ENCODE measurements around the gene IQSEC1. TPM values are rescaled to one million over a fixed set of nuclear protein-coding genes. Genes with fewer than 3 reads are reported as not detected.

The IQSEC1 gene
- total RNA-seq, 1 experiment from 2014 or later, result 13.0 TPM

DNA sequence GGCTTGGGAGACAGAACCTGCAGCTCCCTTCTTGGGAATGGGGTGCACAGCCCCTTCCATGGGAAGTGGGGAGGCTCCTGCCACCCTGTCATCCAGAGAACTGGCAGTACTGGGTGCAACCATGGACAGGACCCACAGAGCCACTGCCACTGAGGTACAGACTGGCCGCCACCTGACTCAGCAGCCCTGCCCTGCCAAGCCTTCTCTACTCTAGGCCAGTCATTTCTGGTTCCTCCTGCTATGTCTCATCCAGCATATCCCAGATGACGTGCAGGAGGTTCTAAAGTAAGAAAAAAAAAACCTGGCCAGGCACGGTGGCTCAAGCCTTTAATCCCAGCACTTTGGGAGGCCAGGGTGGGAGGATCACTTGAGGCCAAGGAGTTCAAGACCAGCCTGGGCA lies 155.0 kb downstream of the IQSEC1 start:
- CTCF ChIA-PET, result no interaction called here

DNA sequence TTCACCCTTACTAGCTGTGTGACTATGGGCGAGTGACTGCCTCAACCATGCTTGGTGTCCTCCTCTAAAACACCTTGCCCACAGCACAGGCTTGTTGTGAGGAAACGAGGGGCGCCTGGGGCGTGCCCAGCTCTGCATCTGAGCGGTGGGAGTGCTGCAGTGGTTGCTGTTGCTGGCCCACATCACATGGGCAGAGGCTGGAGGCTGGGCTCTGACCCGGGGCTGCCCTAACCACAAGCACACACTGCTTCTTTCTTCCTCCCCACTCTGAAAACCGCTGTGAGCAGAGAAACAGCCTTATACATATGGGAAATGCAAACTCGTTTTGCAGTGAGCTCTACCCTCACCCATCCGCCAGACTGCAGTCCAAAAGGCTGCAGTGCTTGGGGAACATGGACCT lies 157.1 kb downstream of the IQSEC1 start:
- Histone ChIP-seq H3K36me3 (ENCODE audit: insufficient read depth, low read length, poor library complexity, severe bottlenecking) (no peaks in the 10 kb centered on the region), H3K4me3 (ENCODE audit: low read depth, low read length, poor library complexity, severe bottlenecking) (no peak overlapping the region), H3K9me3 (ENCODE audit: low read depth, low read length, poor library complexity, severe bottlenecking) (no peaks in the 10 kb centered on the region), H3K27ac (ENCODE audit: low read depth, low read length, poor library complexity, severe bottlenecking) (no peak overlapping the region), H3K27me3 (replicated peaks; ENCODE audit: insufficient read depth, low read depth, low read length, poor library complexity) (no peaks in the 10 kb centered on the region), H3K4me1 (ENCODE audit: insufficient read depth, low read length, poor library complexity, severe bottlenecking) (no peaks in the 10 kb centered on the region)
- BruUV-seq (replicated peaks), result no TSS peak
- ChIA-PET CTCF (no interaction called here), POLR2A (ENCODE audit: low non-redundant PET) (no interaction called here)
- DNase-seq (ENCODE audit: low spot score), result no peak
- no peak for TF ChIP-seq CTCF (conservative IDR thresholded peaks at IDR 0.05; ENCODE audit: low read depth, low read length)
- intact Hi-C loops (cut with micrococcal nuclease; ENCODE audit: unreplicated experiment), result no loop called here

More for the DNA sequence above, 155.0 kb downstream of the IQSEC1 start:
- BruUV-seq (replicated peaks), result no TSS peak
- TF ChIP-seq CTCF (conservative IDR thresholded peaks at IDR 0.05; ENCODE audit: low read depth, low read length), result no peak
- no peak for TF ChIP-seq EZH2 (IDR thresholded peaks at IDR 0.05; ENCODE audit: borderline replicate concordance, low read depth, low read length, poor library complexity, severe bottlenecking)
- Histone ChIP-seq H3K4me3 (ENCODE audit: low read depth, low read length, poor library complexity, severe bottlenecking) (no peak overlapping the region), H3K4me1 (ENCODE audit: insufficient read depth, low read length, poor library complexity, severe bottlenecking) (no peaks in the 10 kb centered on the region), H3K27ac (ENCODE audit: low read depth, low read length, poor library complexity, severe bottlenecking) (no peak overlapping the region), H3K9me3 (ENCODE audit: low read depth, low read length, poor library complexity, severe bottlenecking) (no peaks in the 10 kb centered on the region), H3K27me3 (replicated peaks; ENCODE audit: insufficient read depth, low read depth, low read length, poor library complexity) (no peaks in the 10 kb centered on the region), H3K36me3 (ENCODE audit: insufficient read depth, low read length, poor library complexity, severe bottlenecking) (no peaks in the 10 kb centered on the region)
- no peak for DNase-seq (ENCODE audit: low spot score)
- intact Hi-C loops (cut with micrococcal nuclease; ENCODE audit: unreplicated experiment), result no loop called here
- POLR2A ChIA-PET (ENCODE audit: low non-redundant PET), result no interaction called here

DNA sequence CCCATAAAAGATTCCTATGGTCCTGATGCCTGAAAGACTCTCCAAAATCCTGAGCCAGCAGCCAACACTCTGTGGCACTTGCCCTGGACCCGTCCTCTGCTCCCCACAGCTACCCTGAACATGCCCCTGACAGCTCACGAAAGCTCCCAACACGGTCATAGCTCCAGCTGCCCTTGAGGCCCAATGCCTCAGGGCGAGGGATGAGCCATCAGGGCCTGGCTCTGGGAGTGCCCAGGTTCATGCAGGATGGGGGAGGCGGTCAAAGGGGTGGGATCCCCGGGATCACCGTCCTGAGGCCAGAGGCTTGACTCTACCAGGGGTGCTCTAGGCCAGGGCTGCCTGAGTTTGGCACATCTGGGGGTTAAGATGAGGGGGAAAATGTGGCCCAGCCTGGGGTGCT lies 159.1 kb downstream of the IQSEC1 start:
- POLR2A ChIA-PET (ENCODE audit: low non-redundant PET), result no interaction called here

More for the DNA sequence above, 159.1 kb downstream of the IQSEC1 start:
- no peak for DNase-seq (ENCODE audit: low spot score)
- no peaks in the 10 kb centered on the region for H3K9me3 ChIP-seq (ENCODE audit: low read depth, low read length, poor library complexity, severe bottlenecking)
- H3K36me3 ChIP-seq (ENCODE audit: insufficient read depth, low read length, poor library complexity, severe bottlenecking), result no peaks in the 10 kb centered on the region
- no peak overlapping the region for H3K27ac ChIP-seq (ENCODE audit: low read depth, low read length, poor library complexity, severe bottlenecking)
- intact Hi-C loops (cut with micrococcal nuclease; ENCODE audit: unreplicated experiment), result no loop called here
- BruUV-seq (replicated peaks), result no TSS peak
- H3K4me3 ChIP-seq (ENCODE audit: low read depth, low read length, poor library complexity, severe bottlenecking), result no peak overlapping the region
- no peaks in the 10 kb centered on the region for H3K27me3 ChIP-seq (replicated peaks; ENCODE audit: insufficient read depth, low read depth, low read length, poor library complexity)
- no peaks in the 10 kb centered on the region for H3K4me1 ChIP-seq (ENCODE audit: insufficient read depth, low read length, poor library complexity, severe bottlenecking)
- CTCF ChIA-PET, result no interaction called here
- TF ChIP-seq CTCF (conservative IDR thresholded peaks at IDR 0.05; ENCODE audit: low read depth, low read length) (no peak), EZH2 (IDR thresholded peaks at IDR 0.05; ENCODE audit: borderline replicate concordance, low read depth, low read length, poor library complexity, severe bottlenecking) (no peak)

Measured in A673 (cell line).